Astrocyte of the hippocampus (primary cell): Measurements from ENCODE around the gene DIP2B.

ENCODE experiments used
- DNase-seq: peaks from one replicate; pipeline ENCODE4 v3.0.0; 2011; ENCODE audit warnings: low read depth, low spot score

DIP2B gene

GRCh38 chr12:50504798-50505674, at the start of gene DIP2B:
TSS of gene DIP2B (plus strand) at chr12:50504985. CDS start at chr12:50505141, 156 bp downstream.
- peak; percentile 97 for DNase-seq

- peak; percentile 32 for DNase-seq
Measured at GRCh38 chr12:50458606-50459005, 46.2 kb upstream of the DIP2B start.

- DNase-seq, result no peak
Measured at GRCh38 chr12:50467439-50467838, 37.3 kb upstream of the DIP2B start.

- DNase-seq, result no peak
Measured at GRCh38 chr12:50477241-50477832, 27.4 kb upstream of the DIP2B start.

GRCh38 chr12:50482571-50482970, 22.2 kb upstream of the DIP2B start:
- no peak for DNase-seq

- no peak for DNase-seq
Measured at GRCh38 chr12:50483488-50483887, 21.3 kb upstream of the DIP2B start.

- DNase-seq, result no peak
Measured at GRCh38 chr12:50488801-50489200, 16.0 kb upstream of the DIP2B start.

- peak; percentile 32 for DNase-seq
Measured at GRCh38 chr12:50498119-50498518, 6.7 kb upstream of the DIP2B start.

GRCh38 chr12:50505675-50506530, 1.1 kb downstream of the DIP2B start:
- DNase-seq, result peak; percentile 36

- DNase-seq, result peak; percentile 29
Measured at GRCh38 chr12:50506753-50507473, 2.1 kb downstream of the DIP2B start.

- no peak for DNase-seq
Measured at GRCh38 chr12:50507474-50507838, 2.7 kb downstream of the DIP2B start.

GRCh38 chr12:50507930-50508329, 3.1 kb downstream of the DIP2B start:
- DNase-seq, result no peak

- no peak for DNase-seq
Measured at GRCh38 chr12:50508414-50508813, 3.6 kb downstream of the DIP2B start.

- no peak for DNase-seq
Measured at GRCh38 chr12:50508970-50509663, 4.3 kb downstream of the DIP2B start.

- no peak for DNase-seq
Measured at GRCh38 chr12:50514526-50515276, 9.9 kb downstream of the DIP2B start.

GRCh38 chr12:50515587-50515986, 10.8 kb downstream of the DIP2B start:
- no peak for DNase-seq

GRCh38 chr12:50517421-50518048, 12.8 kb downstream of the DIP2B start:
- peak; percentile 28 for DNase-seq

- no peak for DNase-seq
Measured at GRCh38 chr12:50518090-50518489, 13.3 kb downstream of the DIP2B start.

- no peak for DNase-seq
Measured at GRCh38 chr12:50519353-50519752, 14.6 kb downstream of the DIP2B start.
